GM19395 (cell line): Measurements from ENCODE around the gene CYB561.

ENCODE experiments used
- ATAC-seq: cut with Tn5 transposase; IDR thresholded peaks from one replicate; pipeline ENCODE4 v1.9.1; 2021; ENCODE audit warnings: mild to moderate bottlenecking, moderate library complexity; ENCODE audit not compliant: unreplicated experiment

Gene CYB561

GRCh38 chr17:63436523-63437110, 9.5 kb downstream of the CYB561 start:
- ATAC-seq, result no peak

DNA sequence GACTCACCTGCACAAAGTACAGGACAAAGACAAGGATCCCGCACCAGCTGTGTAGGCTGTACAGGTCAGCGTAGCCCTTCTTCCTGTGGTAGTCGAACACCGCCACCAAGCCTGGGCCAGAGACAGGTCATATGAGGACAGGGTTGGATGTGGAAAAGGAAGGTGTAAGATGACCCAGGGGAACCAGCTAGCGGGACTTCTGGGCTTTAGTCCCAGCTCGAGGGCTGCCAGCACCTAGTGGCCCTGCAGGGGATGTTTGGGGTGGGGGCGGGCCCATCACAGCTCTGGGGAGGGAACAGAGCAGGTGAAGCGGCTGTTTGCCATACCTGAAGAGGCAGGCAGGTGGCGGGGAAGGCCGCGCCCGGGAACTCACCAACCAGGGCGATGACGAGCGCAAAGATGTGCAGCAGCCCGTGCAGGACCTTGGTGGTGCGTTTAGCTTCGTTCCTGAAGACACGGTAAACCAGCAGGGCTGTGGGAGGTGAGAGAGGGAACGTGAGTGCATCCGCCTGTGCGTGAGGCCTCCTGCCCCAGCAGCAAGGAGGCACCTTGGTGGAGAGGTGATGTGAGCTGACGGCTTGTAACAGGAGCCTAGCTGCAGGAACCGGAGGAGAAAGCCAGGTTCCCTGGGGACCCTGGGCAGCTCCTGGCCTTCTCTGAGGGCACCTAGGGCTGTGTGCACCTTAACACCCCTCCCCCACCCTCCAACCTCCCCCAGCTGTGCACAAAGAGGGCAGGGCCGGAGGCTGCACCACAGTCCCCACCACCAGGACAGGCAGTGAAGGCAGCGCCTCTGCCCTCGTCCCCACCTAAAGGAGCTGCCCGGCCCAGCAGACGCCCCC, 10.2 kb downstream of the CYB561 start:
- no peak for ATAC-seq

DNA sequence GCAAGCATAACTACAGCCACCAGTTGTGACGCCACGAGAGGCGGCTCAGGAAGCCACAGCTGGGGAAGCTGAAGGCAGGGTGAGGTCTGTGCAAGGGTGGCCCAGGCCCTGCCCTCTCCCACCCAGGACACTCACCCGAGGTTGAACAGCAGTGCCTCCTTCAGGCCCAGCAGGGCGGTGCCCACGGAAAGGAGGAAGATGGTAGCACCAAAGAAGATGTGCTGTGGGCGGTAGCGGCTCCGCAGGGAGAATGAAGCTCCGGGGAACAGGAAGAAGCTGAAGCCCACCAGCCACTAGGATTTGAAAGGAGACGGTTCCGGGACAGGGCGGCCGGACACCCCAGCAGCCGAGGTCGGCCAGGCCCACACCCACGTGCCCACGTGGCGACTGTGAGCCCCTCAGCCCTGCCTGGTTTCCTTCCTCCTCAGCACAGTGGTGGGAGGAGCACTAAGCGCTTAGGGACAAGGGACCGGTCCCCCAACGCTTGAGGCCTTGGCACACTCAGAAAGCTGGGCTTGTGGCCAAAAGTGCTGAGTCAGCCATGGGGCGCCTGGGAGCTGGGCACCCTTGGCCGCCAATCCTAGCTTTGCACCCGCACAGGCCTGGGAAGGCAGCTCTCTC, 11.0 kb downstream of the CYB561 start:
- no peak for ATAC-seq

DNA sequence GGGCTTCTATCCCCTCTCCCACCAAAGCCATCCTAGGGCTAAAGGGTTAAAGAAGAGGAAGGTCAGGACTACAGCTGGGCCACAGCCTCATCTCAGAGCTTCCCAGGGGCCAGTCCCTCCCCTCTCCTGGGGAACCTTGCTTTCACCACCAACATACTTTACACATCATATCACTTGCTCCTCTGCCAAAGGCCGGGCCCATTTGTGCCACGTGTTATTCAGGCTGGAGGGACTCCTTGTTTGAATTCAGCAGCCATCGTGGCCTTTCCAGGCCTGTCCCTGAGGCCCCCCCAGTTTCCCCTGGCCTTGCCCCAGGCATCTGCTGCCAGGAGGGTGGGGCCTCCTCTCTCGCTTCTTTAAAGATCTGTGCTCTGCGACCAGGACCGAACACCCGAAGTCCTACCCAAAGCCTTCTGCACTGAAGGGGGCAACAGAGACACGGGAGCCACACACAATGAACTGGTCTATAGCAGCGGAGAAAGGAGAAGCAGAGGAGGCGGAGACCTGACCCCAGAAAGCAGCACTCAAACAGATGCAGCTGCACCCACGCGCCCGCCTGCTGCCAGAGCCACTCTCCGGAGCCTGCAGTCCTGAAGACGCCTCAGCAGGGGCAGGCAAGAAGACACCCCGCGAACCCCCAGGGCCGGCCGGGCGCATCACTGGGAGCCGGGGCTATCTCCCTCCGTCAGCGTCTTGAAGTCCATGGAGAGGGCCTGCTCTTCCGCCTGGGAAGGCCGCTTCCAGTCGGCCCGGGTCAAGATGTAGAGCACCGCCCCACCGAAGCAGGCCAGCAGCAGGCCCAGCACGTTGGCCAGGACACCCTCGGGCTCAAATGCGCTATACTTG, 12.1 kb downstream of the CYB561 start:
- ATAC-seq, result no peak

GRCh38 chr17:63431939-63432804, 13.9 kb downstream of the CYB561 start:
- no peak for ATAC-seq

DNA sequence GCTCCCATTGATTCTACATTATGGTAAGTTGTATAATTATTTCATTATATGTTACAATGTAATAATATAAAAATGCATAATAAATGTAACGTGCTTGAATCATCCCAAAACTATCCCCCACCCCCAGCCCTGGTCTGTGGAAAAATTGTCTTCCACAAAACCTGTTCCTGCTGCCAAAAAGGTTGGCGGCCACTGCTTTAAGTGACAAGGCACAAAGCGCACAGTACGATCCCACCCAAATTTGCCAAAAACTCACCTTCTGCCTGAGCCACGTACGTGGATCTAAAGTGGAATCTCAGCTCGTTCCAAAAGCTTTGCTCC, 14.5 kb downstream of the CYB561 start:
- no peak for ATAC-seq

DNA sequence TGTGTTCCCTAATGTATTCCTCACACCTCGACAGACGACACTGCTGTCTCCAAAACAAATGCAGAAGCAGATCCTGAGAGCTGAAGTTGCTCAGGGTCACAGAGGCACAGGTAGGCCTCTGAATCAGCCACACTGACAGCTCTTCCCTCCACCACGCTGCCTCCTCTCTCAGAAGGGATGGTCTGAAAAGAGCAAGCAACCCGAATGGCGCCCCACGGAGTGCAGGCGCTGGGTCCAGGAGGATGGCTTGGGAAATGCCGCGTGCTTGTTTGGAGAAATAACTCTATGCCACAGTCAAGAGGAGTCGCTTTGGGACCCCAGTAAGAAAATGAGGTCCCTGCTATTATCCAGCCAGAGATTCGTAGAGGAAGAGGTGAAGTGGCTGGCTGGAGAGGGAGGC, 15.9 kb downstream of the CYB561 start:
- ATAC-seq, result no peak

GRCh38 chr17:63429766-63430165, 16.3 kb downstream of the CYB561 start:
- no peak for ATAC-seq

- no peak for ATAC-seq
These were observed 19.2 kb downstream of the CYB561 start for GRCh38 chr17:63426917-63427308.

DNA sequence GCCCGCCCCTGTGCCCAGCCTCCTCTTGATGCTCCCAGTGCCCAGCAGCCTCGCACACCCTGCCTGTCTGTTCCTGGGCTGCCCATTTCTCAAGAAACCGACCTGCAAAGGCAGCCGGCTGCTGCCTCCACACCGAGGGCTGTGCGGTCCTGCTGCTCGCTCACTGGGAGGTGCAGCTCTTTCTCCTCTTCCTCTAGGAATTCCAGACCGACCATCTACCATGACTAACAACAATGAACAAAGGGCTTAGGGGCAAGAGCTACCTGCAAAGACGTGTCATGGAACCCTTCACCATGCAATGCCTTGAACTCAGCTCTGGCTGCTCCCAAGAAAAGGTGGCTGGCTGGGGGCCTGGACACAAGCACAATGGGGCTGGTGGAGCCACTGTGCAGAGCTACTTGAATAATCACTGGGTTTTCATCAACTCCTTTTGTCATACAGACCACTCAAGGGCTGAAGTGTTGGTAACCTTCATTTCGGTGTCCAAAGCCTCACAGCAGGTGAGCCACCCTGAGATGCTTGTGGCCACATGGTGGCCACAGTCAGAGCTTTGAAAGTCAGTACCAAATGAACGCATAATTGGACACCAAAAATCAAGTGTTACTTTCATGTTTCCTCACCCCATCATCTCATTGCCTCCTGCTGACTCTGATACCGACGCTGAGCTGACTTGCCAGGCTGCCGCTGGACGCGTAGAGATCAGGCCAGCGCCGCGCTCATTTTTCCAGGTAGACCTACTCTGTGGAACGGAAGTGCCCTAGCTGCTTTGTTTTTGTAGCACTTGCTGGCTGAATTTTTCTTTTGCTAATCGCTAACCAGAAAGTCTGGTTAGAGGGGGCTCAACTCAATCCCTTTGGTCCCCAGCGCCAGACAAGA, 19.8 kb downstream of the CYB561 start:
- no peak for ATAC-seq

DNA sequence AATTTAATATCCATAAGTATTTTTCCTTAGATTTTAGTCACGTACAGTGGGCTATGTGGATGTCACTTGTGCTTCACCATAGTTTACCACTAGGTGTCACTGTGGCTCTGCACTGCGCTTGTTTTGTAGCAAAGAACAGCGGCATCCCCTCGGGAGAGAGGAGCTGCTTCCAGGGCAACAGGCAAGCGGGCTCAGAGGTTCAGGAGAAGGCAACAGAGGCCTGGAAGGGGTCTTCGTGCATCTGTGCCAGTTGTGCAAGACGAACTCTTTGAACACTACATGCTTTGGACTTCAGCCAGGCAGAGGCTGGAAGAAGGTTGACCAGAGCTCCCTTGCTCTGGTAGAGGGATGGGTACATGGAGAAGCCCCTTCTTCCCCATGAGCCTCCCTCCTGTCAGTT, 20.6 kb downstream of the CYB561 start:
- ATAC-seq, result peak; percentile 56

GRCh38 chr17:63423963-63424362, 22.1 kb downstream of the CYB561 start:
- ATAC-seq, result no peak

DNA sequence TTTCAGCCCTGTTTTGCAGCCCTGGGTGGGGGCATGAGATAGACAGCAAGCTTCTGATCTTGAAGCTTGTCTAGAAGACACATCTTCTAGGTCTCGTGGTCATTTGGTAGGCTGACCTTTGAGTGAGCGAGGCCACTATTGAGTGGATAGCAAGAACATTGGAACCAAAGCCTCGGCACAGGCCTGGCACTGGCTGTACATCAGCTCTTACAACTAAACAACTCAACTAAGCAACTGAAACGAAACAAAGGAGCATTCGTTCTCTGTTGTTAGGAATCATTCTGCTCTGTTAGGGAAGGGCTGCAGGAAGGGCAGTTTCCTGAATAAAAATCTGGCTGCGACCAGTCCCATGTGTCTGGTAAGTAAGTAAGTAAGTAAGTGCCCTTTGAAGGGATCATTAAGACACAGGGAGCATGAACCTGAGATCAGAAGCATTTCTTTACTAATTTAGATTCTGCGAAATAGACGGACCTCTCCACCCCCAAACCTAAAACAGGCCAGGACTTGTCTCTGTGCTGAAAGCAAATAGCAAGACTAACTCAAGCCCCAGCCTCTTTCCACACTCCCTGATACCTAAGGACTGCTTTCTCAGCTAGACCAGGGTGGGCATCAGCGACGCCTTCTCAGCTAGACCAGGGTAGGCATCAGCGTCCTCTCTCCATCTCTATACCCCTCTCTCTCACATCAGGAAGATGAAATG, 22.7 kb downstream of the CYB561 start:
- ATAC-seq, result no peak

- no peak for ATAC-seq
These were observed 24.1 kb downstream of the CYB561 start for GRCh38 chr17:63421681-63422645.

- no peak for ATAC-seq
These were observed 25.0 kb downstream of the CYB561 start for GRCh38 chr17:63420868-63421680.

GRCh38 chr17:63419949-63420867, 25.9 kb downstream of the CYB561 start:
- no peak for ATAC-seq
